Aorta (tissue), 5 donors: ENCODE results near the gene NXN. TPM values are rescaled to one million over a fixed set of nuclear protein-coding genes. Genes with fewer than 3 reads are reported as not detected.
A peak's percentile ranks its signal among the peaks of the same experiment; 100 is the strongest.
"Not testable (repeated sequence)": the region's sequence is repeated elsewhere in the genome, so short reads cannot be mapped to it uniquely, and the experiment has no call there.

ENCODE experiments used
- ATAC-seq: fragments of 200-7000 bp; cut with Tn5 transposase; one replicate; pipeline ENCODE4 v1.9.1; 2022; ENCODE audit warnings: moderate library complexity; ENCODE audit not compliant: low FRiP score
- DNase-seq, 2 donors: peaks; one replicate each; pipeline ENCODE4 v3.0.0-alpha.2; 2020
- H3K27ac ChIP-seq, 2 donors: one replicate each; pipeline ENCODE4 v1.5.1; 2013; ENCODE audit warnings: low read length in 2 of 2, mild to moderate bottlenecking in 2 of 2, moderate library complexity in 2 of 2, control low read depth in 1 of 2, inconsistent platforms in 1 of 2, low read depth in 1 of 2
- H3K27me3 ChIP-seq, 2 donors: one replicate each; pipeline ENCODE4 v1.6.1; 2013; ENCODE audit warnings: control low read depth in 1 of 2, low read length in 1 of 2, mild to moderate bottlenecking in 1 of 2, moderate library complexity in 1 of 2; ENCODE audit not compliant: insufficient read depth in 2 of 2, control insufficient read depth in 1 of 2
- H3K36me3 ChIP-seq, 2 donors: one replicate each; pipeline ENCODE4 v1.6.1; 2013; ENCODE audit warnings: control low read depth in 1 of 2, low read length in 1 of 2, mild to moderate bottlenecking in 1 of 2; ENCODE audit not compliant: insufficient read depth in 2 of 2, control insufficient read depth in 1 of 2
- H3K4me1 ChIP-seq, 2 donors: one replicate each; pipeline ENCODE4 v1.6.1; 2013; ENCODE audit warnings: low read length in 2 of 2, control low read depth in 1 of 2, mild to moderate bottlenecking in 1 of 2, moderate library complexity in 1 of 2; ENCODE audit not compliant: insufficient read depth in 2 of 2, control insufficient read depth in 1 of 2
- H3K4me3 ChIP-seq, 2 donors: one replicate each; pipeline ENCODE4 v1.5.1; 2013; ENCODE audit warnings: low read length in 2 of 2, control low read depth in 1 of 2, mild to moderate bottlenecking in 1 of 2
- H3K9me3 ChIP-seq: one replicate; pipeline ENCODE4 v1.6.1; 2013; ENCODE audit warnings: mild to moderate bottlenecking, low read length; ENCODE audit not compliant: control insufficient read depth
- WGBS, 2 donors: extraction: QIAGEN DNeasy Blood & Tissue Kit; methylation state at CpG; one replicate each; pipeline ENCODE4 v1.1.7; 2013; 5-methylcytosine and 5-hydroxymethylcytosine counted together
- intact Hi-C, 2 donors: fragments of 100-400 bp; cut with DNase I; formaldehyde crosslinking; loops; one replicate each; pipeline versions ENCODE4 v1.14.2 to v1.15.0; 2022
- polyA plus RNA-seq, 2 donors: library from polyadenylated mRNA; stranded (reverse); fragments of 200-250 nt; gene quantifications; one replicate each; pipeline ENCODE4 v1.2.3, GENCODE V29; 2013
- total RNA-seq, 2 donors: library from RNA; stranded (reverse); fragmentation: NEBNext Ultra II Directional; extraction: Animal tissue kit (Norgen Biotek cat#: 25700); gene quantifications; one replicate each; pipeline ENCODE4 v1.2.1, GENCODE V29; 2021
- donor health status: healthy with polysubstance abuse.
- donor health status: Bipolar disorder and iron deficiency.
- donor health status: DM: no; HTN: no; CAD: no.
- donor health status: DM: no; HTN: no; CAD: no.
- donor health status: DM: yes; HTN: yes; CAD: no.

Gene NXN
- total and polyA plus RNA-seq, 4 donors: 13.0 to 41.0 (median 21.9) TPM

DNA sequence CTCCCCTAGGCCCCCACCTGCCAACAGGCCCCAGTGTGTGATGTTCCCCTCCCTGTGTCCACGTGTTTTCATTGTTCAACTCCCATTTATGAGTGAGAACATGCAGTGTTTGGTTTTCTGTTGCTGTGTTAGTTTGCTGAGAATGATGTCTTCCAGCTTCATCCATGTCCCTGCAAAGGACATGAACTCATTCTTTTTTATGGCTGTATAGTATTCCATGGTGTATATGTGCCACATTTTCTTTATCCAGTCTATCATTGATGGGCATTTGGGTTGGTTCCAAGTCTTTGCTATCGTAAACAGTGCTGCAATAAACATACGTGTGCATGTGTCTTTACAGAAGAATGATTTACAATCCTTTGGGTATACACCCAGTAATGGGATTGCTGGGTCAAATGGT is 150.0 kb downstream of the NXN start:
- ATAC-seq, H3K27me3 ChIP-seq, H3K4me1 ChIP-seq, DNase-seq, intact Hi-C loops, H3K27ac ChIP-seq, H3K36me3 ChIP-seq, H3K9me3 ChIP-seq, H3K4me3 ChIP-seq: not testable (repeated sequence)
- 94 to 96% methylated on average over 3 of the region's 3 CpGs for WGBS, 2 donors

DNA sequence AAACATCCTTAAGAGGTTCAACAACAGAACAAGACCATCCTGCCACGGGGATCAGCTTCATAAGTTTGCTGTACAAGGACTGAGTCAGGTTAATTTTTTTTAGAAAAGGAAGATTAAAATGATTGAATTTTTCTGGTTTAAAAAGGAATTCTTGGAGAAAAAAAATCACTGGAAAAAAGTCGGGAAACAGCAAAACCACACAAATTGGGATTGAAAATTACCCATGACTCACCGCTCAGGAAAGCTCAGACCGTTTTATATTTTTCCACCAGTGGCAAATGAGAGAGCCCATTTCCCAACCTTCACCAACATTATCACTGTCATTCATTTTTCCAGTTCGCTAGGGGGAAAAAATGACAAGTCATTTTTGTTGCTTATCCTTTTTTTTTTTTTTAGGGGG is 150.8 kb downstream of the NXN start:
- no peaks in the 10 kb centered on the region for H3K27me3 ChIP-seq
- H3K9me3 ChIP-seq: no peaks in the 10 kb centered on the region
- no peaks in the 10 kb centered on the region for H3K36me3 ChIP-seq
- no peak overlapping the region for H3K4me3 ChIP-seq
- ATAC-seq (no peak), DNase-seq (no peak)
- 78 to 81% methylated on average over 5 of the region's 5 CpGs for WGBS, 2 donors
- H3K4me1 ChIP-seq: no peaks in the 10 kb centered on the region
- no peak overlapping the region for H3K27ac ChIP-seq
- intact Hi-C loops: no loop called here

DNA sequence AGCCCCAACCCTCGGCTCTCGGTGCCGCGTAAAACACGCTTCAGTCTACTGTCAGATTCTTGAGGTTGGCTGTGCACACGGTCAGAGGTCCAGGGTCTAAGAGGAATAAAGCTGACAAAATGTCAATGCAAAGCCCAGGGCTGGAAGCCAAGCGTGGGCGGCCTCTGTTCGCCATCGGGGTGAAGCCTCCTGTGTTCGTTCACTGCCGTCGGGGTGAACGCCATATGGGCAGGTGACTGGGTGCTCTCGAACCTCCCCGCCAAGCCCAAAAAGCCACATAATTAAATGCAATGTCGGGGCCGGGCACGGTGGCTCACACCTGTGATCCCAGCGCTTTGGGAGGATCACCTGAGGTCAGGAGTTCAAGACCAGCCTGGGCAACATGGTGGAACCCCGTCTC is 152.8 kb downstream of the NXN start:
- 91% methylated on average over 21 of the region's 21 CpGs for WGBS, 2 donors
- H3K4me3 ChIP-seq: no peak overlapping the region
- no peak for DNase-seq
- H3K9me3 ChIP-seq: no peaks in the 10 kb centered on the region
- no peaks in the 10 kb centered on the region for H3K4me1 ChIP-seq
- H3K36me3 ChIP-seq: no peaks in the 10 kb centered on the region
- no peak overlapping the region for H3K27ac ChIP-seq
- no peaks in the 10 kb centered on the region for H3K27me3 ChIP-seq
- intact Hi-C loops: no loop called here
- ATAC-seq: no peak

DNA sequence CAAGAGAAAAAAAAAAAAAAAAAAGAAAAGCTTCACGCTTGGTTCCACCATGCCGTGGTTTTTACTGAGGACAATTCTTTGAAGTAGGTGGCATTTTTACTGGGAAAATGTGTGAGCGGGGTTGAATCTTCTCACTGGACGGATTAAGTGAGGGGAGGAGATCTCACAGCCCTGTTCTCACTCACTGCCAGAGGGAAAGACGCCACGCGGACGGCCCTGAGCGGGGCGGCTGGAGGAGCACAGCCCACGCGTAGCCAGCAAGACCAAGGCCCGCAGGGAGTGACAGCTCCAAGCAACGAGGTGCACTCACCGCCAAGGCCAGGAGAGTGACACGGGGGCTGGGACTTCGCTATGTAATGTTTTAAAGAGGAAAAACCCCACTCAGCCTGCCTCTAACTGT is 154.4 kb downstream of the NXN start:
- intact Hi-C loops: no loop called here
- ATAC-seq: peak; percentile 26
- Histone ChIP-seq H3K9me3 (no peaks in the 10 kb centered on the region), H3K36me3 (no peaks in the 10 kb centered on the region), H3K4me3 (no peak overlapping the region), H3K27ac (no peak overlapping the region), H3K4me1 (no peaks in the 10 kb centered on the region), H3K27me3 (no peaks in the 10 kb centered on the region)
- no peak for DNase-seq
- 79 to 80% methylated on average over 17 of the region's 17 CpGs for WGBS, 2 donors

DNA sequence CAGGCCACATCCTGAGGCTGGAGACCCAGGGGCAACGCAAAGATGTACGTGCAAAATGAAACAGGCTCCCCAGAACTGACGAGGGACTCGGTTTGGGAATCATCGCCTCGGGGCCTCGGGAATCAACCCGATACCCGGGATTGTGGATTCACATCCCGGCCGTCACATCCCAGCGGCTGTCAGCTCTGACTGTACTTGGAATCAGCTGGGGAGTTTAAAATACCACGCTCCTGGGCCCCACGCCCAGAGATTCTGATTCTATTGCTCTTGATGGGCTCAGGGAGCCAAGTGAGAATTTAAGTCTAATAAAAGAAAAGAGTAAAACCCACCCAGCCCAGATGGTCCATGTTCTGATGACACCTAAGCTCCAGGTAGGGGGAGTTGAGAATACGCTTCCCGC is 155.2 kb downstream of the NXN start:
- no peaks in the 10 kb centered on the region for H3K36me3 ChIP-seq

DNA sequence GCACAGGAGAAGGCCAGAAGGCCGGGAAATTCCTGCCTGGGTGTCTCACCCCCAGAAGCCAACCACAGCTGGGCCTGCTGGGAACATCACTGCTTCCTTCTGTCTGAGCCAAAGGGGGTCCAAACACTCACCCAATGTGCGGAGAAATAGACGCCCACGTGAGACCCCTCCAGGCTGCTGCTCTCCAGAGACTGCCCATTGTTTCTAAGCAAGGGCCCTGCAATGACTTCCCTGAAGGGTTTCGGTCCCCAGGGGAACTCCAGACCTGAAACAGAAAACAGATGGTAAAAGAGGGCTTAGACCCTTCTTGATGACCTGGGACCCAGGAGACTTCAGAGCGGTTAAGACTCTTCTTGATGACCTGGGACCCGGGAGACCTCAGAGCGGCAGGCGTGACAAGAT is 156.1 kb downstream of the NXN start:
- Histone ChIP-seq H3K9me3 (no peaks in the 10 kb centered on the region), H3K4me1 (no peaks in the 10 kb centered on the region), H3K4me3 (no peak overlapping the region), H3K27me3 (no peaks in the 10 kb centered on the region), H3K27ac (no peak overlapping the region), H3K36me3 (no peaks in the 10 kb centered on the region)
- intact Hi-C loops: no loop called here
- ATAC-seq (no peak), DNase-seq (no peak)
- 86 to 91% methylated on average over 9 of the region's 9 CpGs for WGBS, 2 donors

More for the DNA sequence above, 155.2 kb downstream of the NXN start:
- WGBS, 2 donors: 60 to 85% methylated on average over 16 of the region's 16 CpGs
- no peak overlapping the region for H3K4me3 ChIP-seq
- DNase-seq (no peak), ATAC-seq (no peak)
- H3K27me3 ChIP-seq: no peaks in the 10 kb centered on the region
- no peak overlapping the region for H3K27ac ChIP-seq
- no peaks in the 10 kb centered on the region for H3K4me1 ChIP-seq
- no peaks in the 10 kb centered on the region for H3K9me3 ChIP-seq
- intact Hi-C loops: no loop called here

DNA sequence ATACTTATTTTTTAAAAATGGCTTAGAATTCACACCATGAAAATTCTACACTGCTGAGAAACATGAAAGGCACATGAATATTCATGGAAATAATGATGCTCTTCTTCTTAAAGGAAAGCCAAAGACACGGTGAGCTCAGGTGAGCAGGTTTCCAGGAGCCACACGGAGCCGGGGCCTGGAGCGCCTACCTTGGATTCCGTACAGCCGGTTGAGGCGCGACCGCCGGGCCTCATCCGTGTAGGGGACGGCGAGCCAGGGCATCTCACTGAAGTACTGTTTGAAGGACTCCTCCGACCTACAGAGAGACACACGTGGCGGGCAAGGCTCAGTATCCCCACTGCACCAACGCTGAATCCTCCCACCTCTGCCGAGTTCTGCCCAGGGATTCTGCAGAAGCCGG is 160.3 kb downstream of the NXN start:
- H3K36me3 ChIP-seq: no peaks in the 10 kb centered on the region

DNA sequence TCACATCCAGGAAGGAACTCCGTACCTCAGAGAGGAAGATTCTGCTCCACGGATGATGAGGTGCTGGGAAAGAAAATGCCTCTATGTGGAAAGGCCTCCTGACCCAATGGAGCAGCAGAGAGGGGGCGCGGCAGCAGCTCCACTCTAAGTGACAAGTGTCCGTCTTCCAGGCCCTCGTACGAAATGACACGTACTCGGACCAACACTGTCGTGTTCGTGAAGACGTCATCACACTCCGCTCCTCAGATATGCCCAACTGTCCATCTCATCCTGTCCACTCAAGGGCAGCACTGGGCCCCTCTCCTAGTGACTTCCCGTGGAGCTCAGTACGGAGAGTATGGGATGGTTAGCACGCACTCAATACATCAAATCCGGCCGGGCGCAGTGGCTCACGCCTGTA is 165.2 kb downstream of the NXN start:
- intact Hi-C loops: no loop called here
- no peaks in the 10 kb centered on the region for H3K36me3 ChIP-seq

More for the DNA sequence above, 160.3 kb downstream of the NXN start:
- no peak overlapping the region for H3K4me3 ChIP-seq
- H3K9me3 ChIP-seq: no peaks in the 10 kb centered on the region
- intact Hi-C loops: no loop called here
- ATAC-seq (no peak), DNase-seq (no peak)
- no peaks in the 10 kb centered on the region for H3K27me3 ChIP-seq
- no peaks in the 10 kb centered on the region for H3K4me1 ChIP-seq
- 93 to 94% methylated on average over 19 of the region's 19 CpGs for WGBS, 2 donors
- no peak overlapping the region for H3K27ac ChIP-seq

DNA sequence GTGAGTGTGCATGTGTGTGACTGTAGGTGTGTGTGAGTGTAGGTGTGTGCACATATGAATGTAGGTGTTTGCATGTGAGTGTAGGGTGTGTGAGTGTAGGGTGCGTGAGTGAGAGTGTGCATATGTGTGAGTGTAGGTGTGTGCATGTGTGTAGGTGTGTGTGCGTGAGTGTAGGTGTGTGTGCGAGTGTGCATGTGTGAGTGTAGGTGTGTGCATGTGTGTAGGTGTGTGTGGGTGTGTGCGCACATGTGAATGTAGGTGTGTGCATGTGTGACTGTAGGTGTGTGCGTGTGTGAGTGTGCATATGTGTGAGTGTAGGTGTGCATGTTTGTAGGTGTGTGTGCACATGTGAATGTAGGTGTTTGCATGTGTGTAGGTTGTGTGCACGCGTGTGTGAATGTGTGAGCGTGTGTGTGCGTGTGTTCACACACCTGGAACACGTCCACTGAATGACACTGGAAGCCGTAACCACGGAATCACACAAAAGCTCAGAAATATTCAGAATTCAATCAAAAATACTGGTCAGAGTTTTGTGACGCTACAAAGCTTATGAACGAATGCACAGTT is 166.9 kb downstream of the NXN start:
- intact Hi-C loops: no loop called here
- no peak overlapping the region for H3K27ac ChIP-seq
- ATAC-seq (no peak), DNase-seq (no peak)
- WGBS, 2 donors: 88 to 91% methylated on average over 14 of the region's 14 CpGs
- no peaks in the 10 kb centered on the region for H3K9me3 ChIP-seq
- no peak overlapping the region for H3K4me3 ChIP-seq
- no peaks in the 10 kb centered on the region for H3K4me1 ChIP-seq
- H3K27me3 ChIP-seq: no peaks in the 10 kb centered on the region
- H3K36me3 ChIP-seq: no peaks in the 10 kb centered on the region

More for the DNA sequence above, 165.2 kb downstream of the NXN start:
- 92 to 93% methylated on average over 20 of the region's 20 CpGs for WGBS, 2 donors
- H3K4me3 ChIP-seq: no peak overlapping the region
- DNase-seq: no peak
- H3K9me3 ChIP-seq: no peaks in the 10 kb centered on the region
- H3K27ac ChIP-seq: no peak overlapping the region
- no peaks in the 10 kb centered on the region for H3K4me1 ChIP-seq
- no peaks in the 10 kb centered on the region for H3K27me3 ChIP-seq
- ATAC-seq: no peak
